Effector CD8-positive, alpha-beta T cell (primary cell): ENCODE results near the gene HIVEP3.

Source experiments
- DNase-seq: peaks from one replicate; lab custom pipeline; 2025; lab: John Stamatoyannopoulos, UW

HIVEP3 gene

DNA sequence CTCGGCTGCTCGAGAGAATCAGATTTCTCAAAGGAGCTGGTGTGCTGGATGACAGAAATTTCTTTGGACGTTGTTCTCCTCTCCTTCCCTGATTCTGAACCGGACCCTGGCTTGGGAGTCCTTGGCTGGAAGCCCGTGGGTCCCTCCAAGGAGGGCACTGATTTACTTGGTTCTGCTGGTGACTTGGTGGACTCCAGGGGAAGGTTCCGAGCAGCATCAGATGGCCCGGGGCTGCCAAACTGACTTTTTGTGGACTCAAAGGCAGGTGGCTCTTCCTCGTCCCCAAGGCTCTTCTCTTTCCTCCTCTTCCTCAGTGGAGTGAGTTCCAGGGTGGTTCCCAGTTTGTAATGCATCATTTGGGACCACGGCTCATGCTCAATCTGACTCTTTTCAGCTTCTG is 336.4 kb downstream of the HIVEP3 start:
- DNase-seq = no peak

DNA sequence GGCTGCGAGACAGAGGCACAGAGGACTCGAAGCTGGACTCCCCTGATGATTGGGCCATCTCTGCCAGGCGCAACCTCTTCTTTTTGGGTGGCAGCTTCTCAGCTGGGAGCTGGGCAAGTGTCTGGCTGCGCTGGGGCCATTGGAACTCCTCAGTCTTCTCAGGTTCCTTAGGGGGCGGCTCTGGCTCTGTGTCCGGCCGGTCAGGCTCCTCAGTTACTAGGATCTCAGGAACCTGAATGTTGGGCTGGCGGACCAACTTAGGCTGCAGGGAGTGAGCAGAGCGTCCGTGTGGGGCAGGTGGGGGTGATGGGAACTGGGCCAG is 336.8 kb downstream of the HIVEP3 start:
- DNase-seq = no peak

DNA sequence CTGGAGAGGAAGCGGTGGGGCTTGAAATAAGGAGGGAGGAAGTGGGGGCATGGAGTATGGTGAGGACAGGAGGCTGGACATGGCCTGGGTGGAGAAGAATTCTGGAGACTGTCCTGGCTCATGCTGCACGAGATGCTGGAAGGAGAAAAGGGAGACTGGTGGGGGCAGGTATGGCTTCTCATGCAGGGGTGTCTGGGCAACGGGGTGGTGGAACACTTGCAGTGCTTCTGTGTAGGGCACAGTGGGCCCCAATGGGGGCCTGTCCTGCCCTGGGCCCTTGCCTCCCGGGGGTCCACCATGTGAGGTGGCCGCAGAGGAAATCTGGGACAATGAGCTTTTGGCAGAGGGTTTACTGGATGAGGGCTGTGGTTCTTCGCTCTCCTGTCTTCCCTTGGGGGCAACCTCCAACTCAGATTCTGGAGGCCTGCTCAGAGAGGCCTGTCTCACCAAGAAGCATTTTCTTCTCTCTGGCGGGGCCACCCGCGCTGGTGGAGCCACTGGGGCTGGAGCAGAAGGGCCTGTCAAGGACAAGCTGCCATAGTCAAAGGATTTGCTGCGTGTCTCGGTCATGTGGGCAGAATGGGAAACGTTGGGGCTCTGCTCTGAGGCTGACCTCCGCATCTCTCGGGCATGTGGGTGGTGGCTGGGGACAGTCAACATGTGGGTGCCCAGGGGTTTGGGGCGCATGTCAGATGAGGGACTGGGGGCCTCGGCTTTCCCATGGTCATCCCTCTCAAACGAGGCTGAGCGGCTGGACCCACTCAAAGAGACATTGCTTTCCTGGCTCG is 337.3 kb downstream of the HIVEP3 start:
- no peak for DNase-seq

DNA sequence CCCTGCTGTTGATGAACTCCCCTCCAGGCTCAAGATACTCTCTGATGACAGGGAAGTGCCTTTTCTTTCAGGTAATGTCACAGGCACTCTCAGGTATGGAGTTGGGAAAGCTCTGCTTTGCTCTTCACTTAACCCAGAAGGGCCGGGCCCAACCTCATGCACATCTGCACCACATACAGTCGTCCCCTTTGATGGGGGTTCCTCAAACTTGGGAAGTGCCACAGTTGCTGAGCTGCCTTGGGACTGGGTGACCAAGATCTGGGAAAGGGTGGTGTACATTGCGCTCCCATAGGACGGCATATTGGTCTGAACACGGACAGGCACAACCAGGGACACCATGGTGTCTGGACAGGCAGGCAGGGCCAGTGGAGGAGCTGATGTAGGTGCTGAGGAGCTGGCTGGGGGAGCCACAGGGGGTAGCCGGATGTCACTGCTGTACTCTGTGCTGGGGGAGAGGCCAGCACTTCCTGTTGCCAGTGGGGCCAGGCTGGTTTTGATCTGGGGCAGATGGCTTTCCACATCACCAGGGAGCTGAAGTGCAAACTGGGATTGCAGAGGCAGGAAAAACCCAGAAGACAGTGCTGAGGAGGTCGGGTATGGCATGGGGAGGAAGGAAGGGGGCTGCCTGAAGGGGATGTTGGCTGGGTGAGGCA is 338.1 kb downstream of the HIVEP3 start:
- DNase-seq = no peak

DNA sequence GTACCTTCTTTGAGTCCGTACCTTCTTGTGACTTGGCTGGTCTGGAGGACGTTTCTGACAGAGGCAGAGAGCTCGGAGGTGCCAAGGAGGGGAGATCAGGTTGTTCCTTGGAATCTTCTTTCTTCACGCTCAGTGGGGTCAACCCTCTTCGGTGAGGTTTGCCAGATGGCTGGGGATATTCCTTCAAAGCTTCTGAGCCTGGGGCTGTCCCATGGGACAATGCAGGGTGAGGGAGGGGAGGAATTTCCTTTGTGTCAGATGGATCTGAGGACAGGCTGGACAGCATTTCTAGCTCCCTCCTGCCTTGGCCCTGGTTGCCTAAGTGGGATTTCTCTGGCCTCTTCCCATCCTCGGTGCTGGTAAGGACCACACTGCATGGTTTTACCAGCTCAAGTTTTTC is 338.7 kb downstream of the HIVEP3 start:
- no peak for DNase-seq

DNA sequence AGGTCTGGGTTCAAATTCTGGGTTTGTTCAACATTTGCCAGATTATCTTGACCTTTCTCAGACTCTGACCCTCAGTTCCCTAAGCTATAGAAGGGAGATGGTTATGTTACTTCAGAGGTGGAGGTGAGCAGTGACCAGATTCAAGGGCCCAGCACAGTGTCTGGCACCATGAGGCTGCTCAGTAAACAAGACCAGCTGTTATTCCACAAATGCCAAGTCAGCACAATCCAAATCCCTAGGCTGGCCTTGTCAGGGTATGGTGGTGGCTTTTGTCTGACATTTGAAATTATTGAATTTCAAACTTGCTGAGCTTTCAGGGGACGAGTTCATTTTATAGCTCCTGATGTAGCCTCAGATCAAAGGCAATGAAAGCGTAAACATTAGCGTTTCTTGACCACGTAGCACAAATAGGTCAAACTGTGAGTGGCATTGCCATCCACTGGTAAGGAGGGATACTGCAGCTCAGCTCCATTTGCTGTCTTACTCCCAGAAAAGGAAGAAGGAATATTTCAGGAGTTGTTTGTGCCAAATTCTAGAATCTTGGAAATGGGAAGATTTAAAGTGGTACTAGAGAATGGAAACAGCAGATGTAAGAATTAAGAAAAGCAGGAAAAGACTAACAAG is 339.9 kb downstream of the HIVEP3 start:
- no peak for DNase-seq

DNA sequence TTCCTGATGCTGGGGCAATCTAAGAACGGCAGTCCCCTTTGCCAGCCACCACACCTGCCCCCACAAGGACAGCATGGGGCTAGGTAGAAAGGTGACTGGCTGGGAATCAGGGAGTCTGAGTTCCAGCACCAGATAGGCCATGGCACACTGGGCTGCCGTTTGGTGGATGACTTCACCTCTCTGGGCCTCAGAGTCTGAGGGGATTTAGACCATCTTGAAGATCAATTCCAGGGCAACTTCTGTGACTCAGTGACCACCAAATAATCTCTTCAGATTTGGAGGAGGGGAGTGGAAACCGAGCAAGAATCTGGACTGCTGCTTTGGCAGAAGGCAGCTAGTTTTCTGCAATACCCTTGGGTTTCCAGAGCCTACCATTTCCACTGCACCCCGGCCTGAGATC is 342.1 kb downstream of the HIVEP3 start:
- DNase-seq = no peak

DNA sequence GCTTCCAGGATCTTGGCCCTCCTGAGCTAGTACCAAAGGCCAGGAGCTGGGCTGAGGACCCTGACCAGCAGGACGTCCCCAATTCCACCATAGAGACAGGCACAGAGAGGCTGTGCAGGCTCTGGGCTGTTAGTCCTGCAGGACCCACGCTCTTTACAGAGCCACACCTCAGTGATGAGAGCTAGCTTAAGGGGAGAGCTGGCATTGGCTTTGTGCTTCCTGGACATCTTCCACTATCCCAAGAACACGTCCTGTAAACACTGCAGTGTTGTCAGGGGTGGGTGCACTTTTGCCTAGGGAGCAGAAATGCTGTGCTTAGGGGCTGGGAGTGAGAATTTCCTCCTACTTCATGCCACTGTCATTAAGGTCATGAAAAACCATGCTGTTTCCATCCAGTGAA is 342.5 kb downstream of the HIVEP3 start:
- DNase-seq = no peak

DNA sequence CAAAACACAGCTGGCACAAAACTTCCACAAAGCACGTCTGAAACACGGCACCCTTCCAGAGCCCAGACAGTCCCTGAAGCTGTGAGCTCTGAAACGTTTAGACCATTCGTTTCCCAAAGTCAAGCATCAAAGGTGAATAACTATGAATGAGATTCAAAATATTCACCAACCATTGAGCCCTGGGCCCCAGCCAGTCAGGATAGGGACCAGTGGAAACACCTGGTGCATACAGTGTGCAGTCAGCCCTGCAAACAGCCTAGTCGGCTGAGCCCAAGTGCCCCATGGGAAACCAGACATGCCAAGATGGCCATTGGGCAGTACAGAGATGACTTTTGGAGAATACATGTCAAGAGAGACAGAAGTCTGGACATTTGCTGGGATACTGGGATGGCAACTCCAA is 343.9 kb downstream of the HIVEP3 start:
- DNase-seq = no peak

DNA sequence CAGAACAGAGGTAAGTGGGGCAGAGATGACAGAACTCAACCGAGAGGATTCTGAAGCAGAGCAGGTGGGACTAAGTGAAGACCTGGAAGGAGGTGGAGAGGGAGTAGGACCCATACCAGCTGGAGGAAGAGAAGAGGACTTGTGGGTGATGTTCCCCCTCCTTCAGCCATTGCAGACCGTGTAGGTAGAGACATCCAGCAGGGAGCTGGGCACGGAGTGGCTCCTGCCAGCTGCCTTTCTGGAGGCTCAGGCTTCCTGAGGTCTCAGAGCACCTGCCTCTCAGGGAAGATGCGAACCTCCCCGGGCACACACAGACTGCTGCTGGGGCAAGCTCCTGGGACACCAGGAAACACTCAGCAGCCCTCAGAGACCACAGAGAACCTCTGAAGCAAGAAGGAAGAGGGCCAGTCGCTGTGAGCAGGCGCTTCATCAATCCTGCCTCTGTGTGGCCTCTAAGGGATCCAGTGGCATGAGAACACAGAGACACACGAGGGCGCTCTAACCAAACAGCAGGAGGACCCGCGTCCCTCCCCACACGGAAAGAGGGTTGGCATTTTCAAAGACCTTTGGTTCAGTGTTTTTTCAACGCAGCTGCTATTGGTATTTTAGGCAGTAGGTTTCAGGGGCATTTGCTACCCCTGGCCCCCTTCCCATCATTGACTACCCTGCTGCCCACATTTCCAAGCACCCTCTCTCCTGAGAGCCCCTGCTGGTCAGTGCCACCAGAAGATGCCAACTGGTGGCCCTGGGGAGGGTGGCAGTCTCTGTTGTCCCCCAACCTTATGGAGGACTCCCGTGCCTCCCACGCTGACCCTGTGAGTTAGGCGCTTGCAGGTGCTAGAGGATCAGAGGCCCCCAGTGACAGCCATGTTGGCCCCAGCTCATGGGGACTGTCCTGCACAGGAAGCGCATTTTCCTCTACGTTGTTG is 344.7 kb downstream of the HIVEP3 start:
- DNase-seq = peak; percentile 57

DNA sequence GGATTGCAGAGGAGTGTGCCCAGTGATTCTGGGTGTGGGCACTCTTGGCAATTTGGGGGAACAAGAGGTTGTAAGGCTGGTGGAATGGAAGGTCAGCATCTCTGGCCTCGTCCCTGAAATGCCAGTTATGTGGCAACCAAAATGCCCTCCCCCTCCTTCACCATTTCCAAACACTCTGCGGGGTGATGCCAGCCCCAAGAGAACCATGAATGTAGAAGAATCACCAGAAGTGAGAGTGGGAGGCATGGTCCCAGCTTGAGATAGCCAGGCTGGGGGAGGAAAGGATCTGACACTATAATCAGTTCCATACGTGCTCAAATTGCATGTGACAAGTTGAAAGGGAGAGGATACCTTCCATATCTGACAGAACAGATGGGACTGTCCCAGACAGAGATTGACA is 345.5 kb downstream of the HIVEP3 start:
- DNase-seq = no peak

DNA sequence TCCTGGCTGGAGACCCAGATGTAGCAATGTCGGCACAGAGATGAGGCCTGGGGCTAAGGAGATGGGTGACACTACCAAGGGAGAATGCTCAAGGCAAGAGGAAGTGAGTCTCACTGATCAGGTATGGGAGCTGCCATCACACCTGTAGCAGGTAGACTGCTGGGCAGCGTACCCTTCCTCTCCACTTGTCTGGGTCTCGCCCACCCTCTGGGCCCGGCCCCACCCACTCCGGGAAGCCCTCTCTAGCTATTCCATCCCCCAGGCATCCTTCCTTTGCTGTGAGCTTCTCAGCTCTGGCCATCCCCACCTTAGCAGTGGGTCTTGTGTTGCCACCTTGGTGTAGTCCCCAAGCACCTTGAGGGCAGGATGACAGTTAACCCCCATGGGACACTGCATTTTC is 346.5 kb downstream of the HIVEP3 start:
- DNase-seq = no peak

DNA sequence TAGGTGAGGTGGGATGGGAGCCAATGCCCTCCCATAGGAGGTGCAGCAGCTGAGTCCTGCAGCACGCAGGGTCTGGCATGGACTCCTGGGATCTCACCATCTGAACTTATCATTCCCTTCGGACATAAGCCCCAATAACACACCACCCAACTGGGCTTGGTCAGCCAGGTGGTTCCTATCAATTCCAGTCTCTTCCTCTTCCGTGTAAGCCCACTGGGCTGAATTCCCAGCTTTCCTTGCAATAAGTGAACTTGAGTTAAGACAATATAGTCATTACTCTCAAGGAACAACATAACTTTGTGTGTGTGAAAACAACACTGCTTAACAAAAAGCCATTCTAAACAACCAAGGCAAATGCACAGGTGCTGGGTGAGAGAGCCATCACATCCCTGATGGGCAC is 347.7 kb downstream of the HIVEP3 start:
- DNase-seq = no peak

DNA sequence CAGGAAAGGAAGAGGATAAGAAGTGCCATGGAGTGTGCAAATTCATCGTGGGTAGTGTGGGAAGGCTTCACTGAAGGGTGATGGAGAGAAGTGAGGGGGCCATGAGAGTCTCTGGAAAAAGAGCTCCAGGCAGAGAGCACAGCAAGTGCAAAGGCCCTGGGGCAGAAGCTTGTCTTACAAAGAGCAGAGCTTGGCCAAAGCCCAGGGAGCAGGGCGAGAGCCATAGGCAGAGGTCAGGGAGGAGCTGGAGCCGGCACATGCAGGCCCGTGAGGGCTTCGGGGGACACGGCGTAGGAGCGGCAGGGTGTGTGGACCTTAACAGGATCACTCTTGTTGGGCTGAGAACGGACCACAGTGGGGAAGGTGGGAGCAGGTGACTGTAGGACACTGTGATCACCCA is 350.5 kb downstream of the HIVEP3 start:
- DNase-seq = no peak

DNA sequence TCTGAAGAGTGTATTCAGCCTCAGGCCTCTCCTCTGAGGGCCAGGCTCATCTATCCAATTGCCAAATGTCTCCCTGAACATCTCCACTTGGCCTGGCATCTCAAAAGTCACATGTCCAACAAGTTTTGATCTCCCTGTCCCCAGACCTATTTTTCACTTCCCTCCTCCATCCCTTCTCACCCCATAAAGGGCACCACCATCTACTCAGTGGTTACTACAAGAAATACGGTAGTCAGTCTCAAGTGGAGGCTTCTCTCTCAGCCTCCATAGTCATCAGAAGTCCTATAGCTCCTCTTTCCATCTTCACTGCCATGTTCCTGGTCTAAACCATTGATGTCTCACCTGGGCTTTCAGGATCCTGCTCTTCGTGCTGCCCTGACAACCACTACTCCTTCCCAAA is 351.8 kb downstream of the HIVEP3 start:
- DNase-seq = no peak

DNA sequence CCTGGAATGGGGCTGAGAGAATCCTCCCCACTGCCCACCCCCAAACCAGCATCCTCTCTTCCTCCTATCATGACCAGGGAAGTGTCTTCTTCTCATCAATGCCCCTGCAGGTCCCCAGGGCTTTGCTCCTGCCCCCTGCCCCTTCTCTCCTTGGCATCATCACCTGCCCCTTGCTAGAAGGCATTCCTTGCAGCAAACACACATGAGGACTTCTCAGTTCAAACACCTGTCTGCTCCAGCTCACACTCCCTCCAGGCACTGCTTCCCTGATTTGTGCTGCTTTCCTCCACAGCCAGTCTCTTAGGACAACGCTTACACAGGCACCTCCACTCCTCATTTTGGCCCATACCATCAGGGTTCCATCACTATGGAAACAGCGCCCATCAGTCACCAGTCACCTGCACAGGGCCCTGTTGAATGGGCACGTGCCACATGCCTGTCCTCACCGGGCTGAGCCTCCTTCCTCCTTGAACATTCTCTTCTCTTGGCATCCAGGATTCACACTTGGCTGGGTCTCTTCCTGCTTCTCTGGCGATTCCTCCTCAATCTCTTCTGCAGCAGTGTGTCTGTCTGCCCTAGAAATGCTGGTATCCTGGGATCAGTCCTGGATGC is 352.3 kb downstream of the HIVEP3 start:
- no peak for DNase-seq

DNA sequence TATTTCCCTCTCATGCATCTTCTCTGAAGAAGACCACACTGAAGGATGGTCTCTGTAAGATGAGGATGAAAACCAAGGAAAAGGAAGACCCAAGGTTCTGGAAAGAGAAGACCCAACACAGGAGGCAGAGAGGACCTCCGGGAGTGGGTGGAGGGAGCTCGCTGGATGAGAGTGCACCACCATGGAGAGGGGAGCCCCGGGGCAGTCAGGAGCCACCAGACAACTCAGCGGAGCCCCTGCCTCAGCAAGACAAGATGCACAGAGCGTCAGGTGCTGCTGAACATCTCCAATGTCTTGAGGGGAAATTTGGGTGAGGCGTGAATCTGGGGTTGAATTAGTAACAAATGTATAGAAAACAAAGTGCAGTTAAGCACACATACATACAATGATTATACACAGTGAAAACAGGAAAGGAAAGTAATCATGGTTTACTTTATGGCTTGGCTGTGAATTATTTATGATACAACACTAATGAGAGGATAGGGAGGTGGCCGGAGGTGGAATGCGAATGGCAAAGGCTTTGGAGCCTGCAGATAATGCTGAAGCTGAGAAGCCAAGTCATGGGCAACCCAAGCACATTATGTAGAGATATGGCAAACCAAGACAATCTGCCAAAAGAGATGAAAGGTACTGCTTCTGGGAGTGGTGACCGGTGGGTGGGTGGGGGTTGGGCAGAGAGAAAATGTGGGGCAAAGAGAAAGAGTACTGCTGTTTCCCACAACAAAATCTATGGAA is 353.8 kb downstream of the HIVEP3 start:
- DNase-seq = no peak

DNA sequence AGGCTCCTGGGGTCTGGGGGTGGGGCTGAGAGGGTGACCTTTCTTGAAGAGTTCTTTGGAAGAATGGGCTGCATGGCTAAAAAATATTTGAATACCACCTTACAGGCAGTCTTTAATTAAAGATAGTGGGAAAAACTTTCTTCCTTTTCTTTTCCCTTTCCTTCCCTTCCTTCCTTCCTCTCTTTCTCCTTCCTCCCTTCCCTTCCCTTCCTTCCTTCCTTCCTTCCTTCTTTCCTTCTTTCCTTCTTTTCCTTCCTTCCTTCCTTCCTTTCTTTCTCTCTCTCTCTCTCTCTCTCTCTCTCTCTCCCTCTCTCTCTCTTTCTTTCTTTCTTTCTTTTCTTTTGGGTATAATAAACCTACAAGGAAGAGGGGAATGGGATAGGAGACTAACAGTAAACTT is 356.4 kb downstream of the HIVEP3 start:
- no peak for DNase-seq

DNA sequence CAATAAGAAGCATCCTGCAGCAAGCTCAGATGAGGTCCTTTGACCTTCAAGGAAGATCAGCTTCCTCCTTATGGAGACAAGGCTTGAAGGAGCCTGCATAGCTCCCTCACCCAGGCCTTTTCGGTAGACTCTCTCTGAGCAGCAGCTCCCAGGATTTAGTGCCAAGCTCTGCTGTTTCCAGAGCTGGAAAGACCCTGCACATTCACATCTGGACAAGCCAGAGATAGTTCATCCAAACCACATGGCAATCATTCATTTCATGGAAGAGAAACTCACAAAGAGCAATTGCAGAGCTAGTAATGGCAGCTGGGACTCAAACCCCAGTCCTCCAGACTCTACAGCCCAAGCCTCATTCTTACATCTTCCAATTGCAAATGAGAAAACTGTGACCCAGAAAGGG is 357.8 kb downstream of the HIVEP3 start:
- DNase-seq = no peak

DNA sequence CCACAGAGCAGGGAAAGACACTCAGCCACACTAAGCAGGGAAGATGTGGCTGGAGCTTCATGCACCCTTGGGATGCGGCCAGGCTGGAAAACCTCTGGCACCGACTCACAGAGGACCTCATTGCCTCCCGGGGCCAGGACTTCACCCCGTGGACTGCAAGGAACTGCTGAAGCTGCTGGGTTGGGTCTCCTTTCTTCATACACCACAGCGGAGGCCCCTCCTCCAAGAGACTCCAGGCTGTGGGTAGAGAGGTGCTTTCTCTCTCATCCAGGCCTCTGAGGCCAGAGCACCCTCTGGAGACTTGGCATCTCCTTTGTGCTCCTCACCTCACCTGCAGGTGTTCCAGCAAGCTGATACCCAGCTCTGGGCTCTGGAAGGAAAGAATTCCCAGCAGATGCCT is 358.2 kb downstream of the HIVEP3 start:
- DNase-seq = no peak

DNA sequence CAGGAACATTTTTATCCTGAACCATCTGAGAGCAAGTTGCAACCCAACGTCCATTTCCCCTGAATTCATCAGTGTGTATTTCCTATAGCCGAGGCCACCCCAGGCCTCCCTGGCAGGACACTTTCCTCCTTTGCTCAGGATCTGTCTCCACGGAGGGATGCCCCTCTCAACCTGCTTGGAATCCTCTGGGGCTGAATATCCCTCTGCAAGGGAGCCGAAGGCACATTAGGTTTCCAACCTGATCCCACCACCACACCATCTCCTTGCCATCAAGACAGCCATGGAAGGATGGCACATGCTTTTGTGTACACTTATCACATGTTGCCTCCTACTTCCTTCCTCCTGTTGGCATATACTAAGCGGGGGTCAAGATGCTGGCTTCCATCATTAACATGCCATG is 359.4 kb downstream of the HIVEP3 start:
- no peak for DNase-seq
